GM12801 (cell line): ENCODE data around the gene GCC2.

Experiments
- TF ChIP-seq, protein P1 (sequence below): IDR thresholded peaks from one replicate; pipeline ENCODE4 v1.5.1; 2011; ENCODE audit warnings: control low read depth; ENCODE audit not compliant: insufficient read length; ENCODE audit errors: extremely low read depth

Gene GCC2

DNA sequence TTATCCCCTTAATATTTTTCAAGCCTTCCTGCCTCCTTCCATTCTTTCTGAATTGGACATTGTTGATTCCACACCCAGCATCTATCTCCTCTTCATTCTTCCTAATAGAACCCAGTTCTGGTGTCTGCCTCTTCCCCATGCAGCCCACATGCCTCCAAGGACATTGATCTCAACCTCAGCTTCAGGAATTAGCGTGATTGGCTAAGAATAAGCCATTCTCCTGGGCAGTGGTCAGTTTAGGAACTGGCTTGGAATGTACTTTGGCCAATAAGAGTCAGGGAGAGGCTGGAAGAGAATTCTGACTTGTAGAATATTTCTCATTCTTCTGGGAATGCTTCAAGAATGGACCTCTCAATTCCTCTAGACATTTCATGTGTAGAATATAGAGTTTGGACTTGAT, 25.9 kb upstream of the GCC2 start:
- TF ChIP-seq, protein P1, sequence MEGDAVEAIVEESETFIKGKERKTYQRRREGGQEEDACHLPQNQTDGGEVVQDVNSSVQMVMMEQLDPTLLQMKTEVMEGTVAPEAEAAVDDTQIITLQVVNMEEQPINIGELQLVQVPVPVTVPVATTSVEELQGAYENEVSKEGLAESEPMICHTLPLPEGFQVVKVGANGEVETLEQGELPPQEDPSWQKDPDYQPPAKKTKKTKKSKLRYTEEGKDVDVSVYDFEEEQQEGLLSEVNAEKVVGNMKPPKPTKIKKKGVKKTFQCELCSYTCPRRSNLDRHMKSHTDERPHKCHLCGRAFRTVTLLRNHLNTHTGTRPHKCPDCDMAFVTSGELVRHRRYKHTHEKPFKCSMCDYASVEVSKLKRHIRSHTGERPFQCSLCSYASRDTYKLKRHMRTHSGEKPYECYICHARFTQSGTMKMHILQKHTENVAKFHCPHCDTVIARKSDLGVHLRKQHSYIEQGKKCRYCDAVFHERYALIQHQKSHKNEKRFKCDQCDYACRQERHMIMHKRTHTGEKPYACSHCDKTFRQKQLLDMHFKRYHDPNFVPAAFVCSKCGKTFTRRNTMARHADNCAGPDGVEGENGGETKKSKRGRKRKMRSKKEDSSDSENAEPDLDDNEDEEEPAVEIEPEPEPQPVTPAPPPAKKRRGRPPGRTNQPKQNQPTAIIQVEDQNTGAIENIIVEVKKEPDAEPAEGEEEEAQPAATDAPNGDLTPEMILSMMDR: no peak

GRCh38 chr2:108423502-108424251, 25.3 kb upstream of the GCC2 start:
- TF ChIP-seq, protein P1: no peak

- TF ChIP-seq, protein P1: no peak
Observed at GRCh38 chr2:108428286-108429009, 20.6 kb upstream of the GCC2 start.

- TF ChIP-seq, protein P1: no peak
Observed at GRCh38 chr2:108436976-108437375, 12.0 kb upstream of the GCC2 start.

GRCh38 chr2:108441712-108442111, 7.3 kb upstream of the GCC2 start:
- TF ChIP-seq, protein P1: no peak

GRCh38 chr2:108444941-108445840, 3.8 kb upstream of the GCC2 start:
- TF ChIP-seq, protein P1: no peak

DNA sequence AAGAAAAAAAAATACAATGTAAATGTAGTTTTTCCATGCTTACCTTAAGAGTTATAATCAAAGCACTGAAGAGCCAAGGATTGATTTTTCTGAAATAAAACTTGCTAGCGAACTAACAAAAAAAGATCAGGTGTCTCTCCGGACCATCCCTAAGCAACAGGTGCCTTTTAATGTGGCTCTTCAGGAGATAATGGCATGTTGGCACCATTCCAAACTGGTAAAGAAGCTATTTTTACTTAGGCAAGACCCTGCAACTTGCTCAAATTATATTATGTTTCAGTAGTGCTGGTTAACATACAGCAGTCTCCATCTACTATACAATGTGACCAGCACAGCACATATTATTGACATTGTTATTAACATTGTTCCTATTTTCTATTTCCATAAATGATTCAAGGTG, 2.3 kb upstream of the GCC2 start:
- TF ChIP-seq, protein P1: no peak
